ENCODE measurements around the gene MARCKSL1. TPM values are rescaled to one million over a fixed set of nuclear protein-coding genes. Genes with fewer than 3 reads are reported as not detected.

The MARCKSL1 gene
- total and polyA plus RNA-seq, 2 donors (not counting 1 experiment from before 2014, with no cell fraction given), result 73.2 to 106 TPM

DNA sequence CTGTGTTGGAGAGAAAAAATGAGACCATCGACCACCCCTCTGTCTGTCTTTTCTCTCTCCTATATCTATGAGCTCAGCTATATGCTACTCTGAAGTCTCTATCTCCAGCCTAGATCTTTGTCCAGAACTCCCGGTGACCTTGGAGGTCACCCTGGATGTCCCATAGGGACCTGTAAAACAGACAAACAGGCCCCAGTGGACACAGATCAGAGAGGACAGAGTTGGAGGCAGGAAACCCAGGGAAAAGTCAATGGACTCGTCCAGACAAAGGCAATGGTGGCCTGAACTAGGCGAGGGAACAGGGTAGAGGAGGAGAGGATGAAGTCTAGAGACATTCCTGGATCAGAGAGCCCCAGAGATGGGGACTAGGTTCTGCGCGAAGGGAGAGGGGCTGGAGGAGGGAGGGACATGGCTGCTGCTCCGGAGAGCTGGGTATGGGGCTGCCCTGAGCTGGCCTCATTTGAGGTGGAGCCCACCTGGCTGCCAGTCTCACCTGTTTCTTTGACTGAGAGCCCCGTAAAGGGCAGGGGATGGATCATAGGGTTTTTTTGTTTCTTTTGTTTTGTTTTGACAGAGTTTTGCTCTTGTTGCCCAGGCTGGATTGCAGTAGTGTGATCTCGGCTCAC lies 10.6 kb upstream of the MARCKSL1 start:
- H3K4me3 Mint-ChIP-seq, result no peak overlapping the region
- DNase-seq, result no peak
- Histone ChIP-seq H3K36me3 (replicated peaks in 1 of 2; ENCODE audit: control extremely low read depth in 1 of 2, control insufficient read depth in 1 of 2, extremely low read depth in 1 of 2, insufficient read depth in 2 of 2, low read length in 1 of 2) (no peaks in the 10 kb centered on the region), H3K27ac (ENCODE audit: low read length in 2 of 2) (no peak overlapping the region), H2AFZ (ENCODE audit: insufficient read depth, low read depth, low read length, poor library complexity, severe bottlenecking) (no peak overlapping the region), H4K20me1 (ENCODE audit: control insufficient read depth, insufficient read depth, low read length, poor library complexity, severe bottlenecking) (no peaks in the 10 kb centered on the region), H3K79me2 (ENCODE audit: control insufficient read depth, insufficient read depth, low read length) (peaks cover 5% of the 10 kb centered on the region), H3K9ac (ENCODE audit: low read length) (no peak overlapping the region), H3K4me1 (ENCODE audit: control insufficient read depth in 2 of 2, insufficient read depth in 2 of 2, low read length in 2 of 2) (peaks cover 10 to 17% of the 10 kb centered on the region in 2 donors), H3K9me3 (ENCODE audit: control extremely low read depth in 1 of 3, control insufficient read depth in 2 of 3, insufficient read depth in 1 of 3, low read length in 2 of 3) (peaks cover 0 to 15% (median 4%) of the 10 kb centered on the region in 3 donors), H3K4me2 (replicated peaks; ENCODE audit: low read depth, low read length, poor library complexity, severe bottlenecking) (no peak overlapping the region), H3K4me3 (ENCODE audit: control extremely low read depth in 1 of 5, extremely low read depth in 1 of 5, insufficient read depth in 1 of 5, low read depth in 2 of 5, low read length in 4 of 5) (no peak overlapping the region), H3K27me3 (replicated peaks in 1 of 4; ENCODE audit: control extremely low read depth in 1 of 4, control insufficient read depth in 3 of 4, insufficient read depth in 4 of 4, low read length in 3 of 4) (no peaks in the 10 kb centered on the region)
- H3K27ac Mint-ChIP-seq, result no peak overlapping the region
- CTCF ChIA-PET, result interaction anchor here (0.7 kb wide), 1 partner anchor 7 kb away, joined by 4 read pairs; no protein-coding TSS in a partner anchor
- H3K4me1 Mint-ChIP-seq, result peaks cover 25% of the 10 kb centered on the region
- no peaks in the 10 kb centered on the region for H3K27me3 Mint-ChIP-seq
- 92% methylated on average over 8 of the region's 9 CpGs for WGBS (ENCODE audit: insufficient coverage)
- POLR2A ChIA-PET, result no interaction called here
- no peak for ATAC-seq (ENCODE audit: low read depth)
- no peaks in the 10 kb centered on the region for H3K9me3 Mint-ChIP-seq (ENCODE audit: insufficient read depth)
- intact Hi-C loops (cut with micrococcal nuclease), result no loop called here
- TF ChIP-seq, protein P1, sequence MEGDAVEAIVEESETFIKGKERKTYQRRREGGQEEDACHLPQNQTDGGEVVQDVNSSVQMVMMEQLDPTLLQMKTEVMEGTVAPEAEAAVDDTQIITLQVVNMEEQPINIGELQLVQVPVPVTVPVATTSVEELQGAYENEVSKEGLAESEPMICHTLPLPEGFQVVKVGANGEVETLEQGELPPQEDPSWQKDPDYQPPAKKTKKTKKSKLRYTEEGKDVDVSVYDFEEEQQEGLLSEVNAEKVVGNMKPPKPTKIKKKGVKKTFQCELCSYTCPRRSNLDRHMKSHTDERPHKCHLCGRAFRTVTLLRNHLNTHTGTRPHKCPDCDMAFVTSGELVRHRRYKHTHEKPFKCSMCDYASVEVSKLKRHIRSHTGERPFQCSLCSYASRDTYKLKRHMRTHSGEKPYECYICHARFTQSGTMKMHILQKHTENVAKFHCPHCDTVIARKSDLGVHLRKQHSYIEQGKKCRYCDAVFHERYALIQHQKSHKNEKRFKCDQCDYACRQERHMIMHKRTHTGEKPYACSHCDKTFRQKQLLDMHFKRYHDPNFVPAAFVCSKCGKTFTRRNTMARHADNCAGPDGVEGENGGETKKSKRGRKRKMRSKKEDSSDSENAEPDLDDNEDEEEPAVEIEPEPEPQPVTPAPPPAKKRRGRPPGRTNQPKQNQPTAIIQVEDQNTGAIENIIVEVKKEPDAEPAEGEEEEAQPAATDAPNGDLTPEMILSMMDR (IDR thresholded peaks at IDR 0.05), result no peak
- TF ChIP-seq EZH2 (IDR thresholded peaks at IDR 0.05; ENCODE audit: borderline replicate concordance, insufficient read depth, low read depth, low read length, poor library complexity, severe bottlenecking), result no peak

DNA sequence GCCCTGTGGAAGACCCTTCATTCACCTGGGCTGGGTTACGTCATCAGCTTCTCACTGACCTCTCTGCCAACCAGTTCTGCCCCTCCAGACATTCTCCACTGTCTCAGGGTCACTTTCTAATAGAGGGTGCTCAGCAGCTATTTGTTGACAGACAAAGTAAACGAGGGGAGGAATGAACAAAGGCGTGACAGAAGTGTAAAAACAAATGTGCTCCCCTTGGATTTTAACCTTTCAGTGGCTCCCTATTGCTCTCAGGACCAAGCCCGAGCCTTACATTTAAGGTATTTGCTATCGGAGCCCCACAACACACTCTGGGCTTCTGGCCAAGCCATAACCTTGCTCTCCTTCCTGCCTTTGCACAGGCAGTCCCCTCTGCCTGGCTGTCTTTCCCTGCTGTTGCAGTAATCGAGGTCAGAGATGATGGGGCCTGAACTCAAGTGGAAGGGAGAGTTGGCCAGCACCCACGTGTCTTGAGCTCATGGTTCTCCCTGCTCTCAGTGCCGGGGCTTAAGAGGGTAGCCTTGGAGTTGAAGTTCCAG lies 9.3 kb upstream of the MARCKSL1 start:
- Histone ChIP-seq H3K4me2 (replicated peaks; ENCODE audit: low read depth, low read length, poor library complexity, severe bottlenecking) (no peak overlapping the region), H3K9ac (ENCODE audit: low read length) (no peak overlapping the region), H4K20me1 (ENCODE audit: control insufficient read depth, insufficient read depth, low read length, poor library complexity, severe bottlenecking) (no peaks in the 10 kb centered on the region), H3K36me3 (replicated peaks in 1 of 2; ENCODE audit: control extremely low read depth in 1 of 2, control insufficient read depth in 1 of 2, extremely low read depth in 1 of 2, insufficient read depth in 2 of 2, low read length in 1 of 2) (no peaks in the 10 kb centered on the region), H3K27me3 (replicated peaks in 1 of 4; ENCODE audit: control extremely low read depth in 1 of 4, control insufficient read depth in 3 of 4, insufficient read depth in 4 of 4, low read length in 3 of 4) (no peaks in the 10 kb centered on the region), H2AFZ (ENCODE audit: insufficient read depth, low read depth, low read length, poor library complexity, severe bottlenecking) (no peak overlapping the region), H3K27ac (ENCODE audit: low read length in 2 of 2) (no peak overlapping the region), H3K4me3 (ENCODE audit: control extremely low read depth in 1 of 5, extremely low read depth in 1 of 5, insufficient read depth in 1 of 5, low read depth in 2 of 5, low read length in 4 of 5) (no peak overlapping the region), H3K4me1 (ENCODE audit: control insufficient read depth in 2 of 2, insufficient read depth in 2 of 2, low read length in 2 of 2) (peaks cover 5 to 10% of the 10 kb centered on the region in 2 donors), H3K9me3 (ENCODE audit: control extremely low read depth in 1 of 3, control insufficient read depth in 2 of 3, insufficient read depth in 1 of 3, low read length in 2 of 3) (peaks cover 0 to 6% (median 0%) of the 10 kb centered on the region in 3 donors), H3K79me2 (ENCODE audit: control insufficient read depth, insufficient read depth, low read length) (peaks cover 5% of the 10 kb centered on the region)
- intact Hi-C loops (cut with micrococcal nuclease), result no loop called here
- ChIA-PET CTCF (interaction anchor here (0.7 to 1.6 kb wide), 4 partner anchors 8 to 130 kb away, joined by 3 to 5 read pairs (median 4); no protein-coding TSS in a partner anchor), POLR2A (interaction anchor here (1.0 kb wide), 1 partner anchor 9 kb away, joined by 13 read pairs; the partner anchor contains the start of gene MARCKSL1)
- DNase-seq (no peak), ATAC-seq (ENCODE audit: low read depth) (no peak)
- Mint-ChIP-seq H3K4me1 (peaks cover 16% of the 10 kb centered on the region), H3K9me3 (ENCODE audit: insufficient read depth) (no peaks in the 10 kb centered on the region), H3K27me3 (no peaks in the 10 kb centered on the region), H3K4me3 (no peak overlapping the region), H3K27ac (no peak overlapping the region)
- WGBS (ENCODE audit: insufficient coverage), result 37% methylated on average over 6 of the region's 8 CpGs
- TF ChIP-seq EZH2 (IDR thresholded peaks at IDR 0.05; ENCODE audit: borderline replicate concordance, insufficient read depth, low read depth, low read length, poor library complexity, severe bottlenecking), result no peak
- TF ChIP-seq, protein P1 (IDR thresholded peaks at IDR 0.05), result no peak

Data from B cell (primary cell).